ENCODE measurements around the gene LRRC8D.

Gene LRRC8D

GRCh38 chr1:89953929-89954328 lies 133.1 kb downstream of the LRRC8D start:
- H3K27ac ChIP-seq (ENCODE audit: insufficient read depth, low read length, poor library complexity, severe bottlenecking), result no peak overlapping the region
- DNase-seq, result no peak
- H3K9me3 ChIP-seq (ENCODE audit: control insufficient read depth, low read length), result no peaks in the 10 kb centered on the region
- H3K36me3 ChIP-seq (ENCODE audit: control insufficient read depth, insufficient read depth, low read length), result no peaks in the 10 kb centered on the region
- no peaks in the 10 kb centered on the region for H3K4me1 ChIP-seq (ENCODE audit: control insufficient read depth, insufficient read depth, low read length, poor library complexity, severe bottlenecking)
- no peak overlapping the region for H3K4me3 ChIP-seq (ENCODE audit: insufficient read depth, low read depth, low read length, poor library complexity, severe bottlenecking)
- no peaks in the 10 kb centered on the region for H3K27me3 ChIP-seq (replicated peaks; ENCODE audit: control insufficient read depth, insufficient read depth, low read length, poor library complexity, severe bottlenecking)

- Histone ChIP-seq H3K27me3 (replicated peaks; ENCODE audit: control insufficient read depth, insufficient read depth, low read length, poor library complexity, severe bottlenecking) (no peaks in the 10 kb centered on the region), H3K9me3 (ENCODE audit: control insufficient read depth, low read length) (no peaks in the 10 kb centered on the region), H3K4me3 (ENCODE audit: insufficient read depth, low read depth, low read length, poor library complexity, severe bottlenecking) (no peak overlapping the region), H3K4me1 (ENCODE audit: control insufficient read depth, insufficient read depth, low read length, poor library complexity, severe bottlenecking) (no peaks in the 10 kb centered on the region), H3K36me3 (ENCODE audit: control insufficient read depth, insufficient read depth, low read length) (no peaks in the 10 kb centered on the region), H3K27ac (ENCODE audit: insufficient read depth, low read length, poor library complexity, severe bottlenecking) (no peak overlapping the region)
- no peak for DNase-seq
Measured at GRCh38 chr1:89954401-89954800, 133.6 kb downstream of the LRRC8D start.

GRCh38 chr1:89955311-89956205 lies 134.7 kb downstream of the LRRC8D start:
- no peak overlapping the region for H3K27ac ChIP-seq (ENCODE audit: insufficient read depth, low read length, poor library complexity, severe bottlenecking)
- H3K4me1 ChIP-seq (ENCODE audit: control insufficient read depth, insufficient read depth, low read length, poor library complexity, severe bottlenecking), result no peaks in the 10 kb centered on the region
- H3K27me3 ChIP-seq (replicated peaks; ENCODE audit: control insufficient read depth, insufficient read depth, low read length, poor library complexity, severe bottlenecking), result peaks cover 4% of the 10 kb centered on the region
- no peak for DNase-seq
- no peak overlapping the region for H3K4me3 ChIP-seq (ENCODE audit: insufficient read depth, low read depth, low read length, poor library complexity, severe bottlenecking)
- no peaks in the 10 kb centered on the region for H3K9me3 ChIP-seq (ENCODE audit: control insufficient read depth, low read length)
- H3K36me3 ChIP-seq (ENCODE audit: control insufficient read depth, insufficient read depth, low read length), result no peaks in the 10 kb centered on the region

- Histone ChIP-seq H3K27me3 (replicated peaks; ENCODE audit: control insufficient read depth, insufficient read depth, low read length, poor library complexity, severe bottlenecking) (peaks cover 4% of the 10 kb centered on the region), H3K4me1 (ENCODE audit: control insufficient read depth, insufficient read depth, low read length, poor library complexity, severe bottlenecking) (no peaks in the 10 kb centered on the region), H3K27ac (ENCODE audit: insufficient read depth, low read length, poor library complexity, severe bottlenecking) (no peak overlapping the region), H3K4me3 (ENCODE audit: insufficient read depth, low read depth, low read length, poor library complexity, severe bottlenecking) (no peak overlapping the region), H3K36me3 (ENCODE audit: control insufficient read depth, insufficient read depth, low read length) (no peaks in the 10 kb centered on the region), H3K9me3 (ENCODE audit: control insufficient read depth, low read length) (no peaks in the 10 kb centered on the region)
- no peak for DNase-seq
Measured at GRCh38 chr1:89957107-89957506, 136.3 kb downstream of the LRRC8D start.

- Histone ChIP-seq H3K27ac (ENCODE audit: insufficient read depth, low read length, poor library complexity, severe bottlenecking) (no peak overlapping the region), H3K27me3 (replicated peaks; ENCODE audit: control insufficient read depth, insufficient read depth, low read length, poor library complexity, severe bottlenecking) (peaks cover 4% of the 10 kb centered on the region), H3K4me3 (ENCODE audit: insufficient read depth, low read depth, low read length, poor library complexity, severe bottlenecking) (no peak overlapping the region), H3K9me3 (ENCODE audit: control insufficient read depth, low read length) (no peaks in the 10 kb centered on the region), H3K36me3 (ENCODE audit: control insufficient read depth, insufficient read depth, low read length) (no peaks in the 10 kb centered on the region), H3K4me1 (ENCODE audit: control insufficient read depth, insufficient read depth, low read length, poor library complexity, severe bottlenecking) (no peaks in the 10 kb centered on the region)
- no peak for DNase-seq
Measured at GRCh38 chr1:89958851-89959654, 138.2 kb downstream of the LRRC8D start.

- no peak for DNase-seq
- peaks cover 4% of the 10 kb centered on the region for H3K27me3 ChIP-seq (replicated peaks; ENCODE audit: control insufficient read depth, insufficient read depth, low read length, poor library complexity, severe bottlenecking)
- no peak overlapping the region for H3K4me3 ChIP-seq (ENCODE audit: insufficient read depth, low read depth, low read length, poor library complexity, severe bottlenecking)
- no peaks in the 10 kb centered on the region for H3K36me3 ChIP-seq (ENCODE audit: control insufficient read depth, insufficient read depth, low read length)
- H3K4me1 ChIP-seq (ENCODE audit: control insufficient read depth, insufficient read depth, low read length, poor library complexity, severe bottlenecking), result no peaks in the 10 kb centered on the region
- no peak overlapping the region for H3K27ac ChIP-seq (ENCODE audit: insufficient read depth, low read length, poor library complexity, severe bottlenecking)
- H3K9me3 ChIP-seq (ENCODE audit: control insufficient read depth, low read length), result no peaks in the 10 kb centered on the region
Measured at GRCh38 chr1:89959719-89960118, 138.9 kb downstream of the LRRC8D start.

- Histone ChIP-seq H3K9me3 (ENCODE audit: control insufficient read depth, low read length) (no peaks in the 10 kb centered on the region), H3K27me3 (replicated peaks; ENCODE audit: control insufficient read depth, insufficient read depth, low read length, poor library complexity, severe bottlenecking) (peaks cover 4% of the 10 kb centered on the region), H3K36me3 (ENCODE audit: control insufficient read depth, insufficient read depth, low read length) (no peaks in the 10 kb centered on the region), H3K4me3 (ENCODE audit: insufficient read depth, low read depth, low read length, poor library complexity, severe bottlenecking) (no peak overlapping the region), H3K4me1 (ENCODE audit: control insufficient read depth, insufficient read depth, low read length, poor library complexity, severe bottlenecking) (no peaks in the 10 kb centered on the region), H3K27ac (ENCODE audit: insufficient read depth, low read length, poor library complexity, severe bottlenecking) (no peak overlapping the region)
- no peak for DNase-seq
Measured at GRCh38 chr1:89962024-89962741, 141.4 kb downstream of the LRRC8D start.

GRCh38 chr1:89962742-89963075 lies 141.9 kb downstream of the LRRC8D start:
- no peak overlapping the region for H3K4me3 ChIP-seq (ENCODE audit: insufficient read depth, low read depth, low read length, poor library complexity, severe bottlenecking)
- no peak overlapping the region for H3K27ac ChIP-seq (ENCODE audit: insufficient read depth, low read length, poor library complexity, severe bottlenecking)
- H3K36me3 ChIP-seq (ENCODE audit: control insufficient read depth, insufficient read depth, low read length), result no peaks in the 10 kb centered on the region
- DNase-seq, result no peak
- H3K4me1 ChIP-seq (ENCODE audit: control insufficient read depth, insufficient read depth, low read length, poor library complexity, severe bottlenecking), result no peaks in the 10 kb centered on the region
- H3K27me3 ChIP-seq (replicated peaks; ENCODE audit: control insufficient read depth, insufficient read depth, low read length, poor library complexity, severe bottlenecking), result peaks cover 4% of the 10 kb centered on the region
- H3K9me3 ChIP-seq (ENCODE audit: control insufficient read depth, low read length), result no peaks in the 10 kb centered on the region

- Histone ChIP-seq H3K4me1 (ENCODE audit: control insufficient read depth, insufficient read depth, low read length, poor library complexity, severe bottlenecking) (no peaks in the 10 kb centered on the region), H3K27ac (ENCODE audit: insufficient read depth, low read length, poor library complexity, severe bottlenecking) (no peak overlapping the region), H3K4me3 (ENCODE audit: insufficient read depth, low read depth, low read length, poor library complexity, severe bottlenecking) (no peak overlapping the region), H3K9me3 (ENCODE audit: control insufficient read depth, low read length) (no peaks in the 10 kb centered on the region), H3K27me3 (replicated peaks; ENCODE audit: control insufficient read depth, insufficient read depth, low read length, poor library complexity, severe bottlenecking) (no peaks in the 10 kb centered on the region), H3K36me3 (ENCODE audit: control insufficient read depth, insufficient read depth, low read length) (no peaks in the 10 kb centered on the region)
- no peak for DNase-seq
Measured at GRCh38 chr1:89965193-89965768, 144.4 kb downstream of the LRRC8D start.

Data from effector memory CD4-positive, alpha-beta T cell (primary cell).